Suppressor macrophage (primary cell): ENCODE data around the gene TFF3.
A peak's percentile ranks its signal among the peaks of the same experiment; 100 is the strongest.

Experiments
- DNase-seq, 4 experiments: peaks; one replicate each; pipeline ENCODE4 v3.0.0-alpha.2; 2020 to 2022

The TFF3 gene

GRCh38 chr21:42346866-42347600 lies 31.8 kb upstream of the TFF3 start:
- no peak for DNase-seq

DNA sequence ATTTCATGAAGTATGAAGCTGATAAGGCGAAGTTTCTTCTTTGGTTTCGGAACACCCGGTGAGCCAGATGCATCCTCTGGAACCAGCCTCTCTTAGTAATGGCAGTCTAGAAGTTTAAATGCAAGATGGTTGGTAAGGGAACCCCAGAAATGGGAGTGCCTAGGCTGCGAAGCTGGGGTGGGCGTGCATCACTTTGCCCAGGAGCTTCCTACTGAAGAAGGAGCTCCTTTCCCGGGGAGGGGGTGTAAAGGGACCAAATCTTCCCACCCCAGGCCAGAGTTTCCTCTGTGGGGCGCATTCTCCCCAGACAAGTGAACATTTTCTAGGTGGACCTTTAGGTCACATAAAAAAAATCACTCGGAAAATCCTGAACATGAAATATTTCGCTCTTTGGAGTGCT lies 31.2 kb upstream of the TFF3 start:
- no peak for DNase-seq

- no peak for DNase-seq
These were observed 29.4 kb upstream of the TFF3 start for GRCh38 chr21:42344631-42345030.

GRCh38 chr21:42343963-42344510 lies 28.8 kb upstream of the TFF3 start:
- no peak for DNase-seq

DNA sequence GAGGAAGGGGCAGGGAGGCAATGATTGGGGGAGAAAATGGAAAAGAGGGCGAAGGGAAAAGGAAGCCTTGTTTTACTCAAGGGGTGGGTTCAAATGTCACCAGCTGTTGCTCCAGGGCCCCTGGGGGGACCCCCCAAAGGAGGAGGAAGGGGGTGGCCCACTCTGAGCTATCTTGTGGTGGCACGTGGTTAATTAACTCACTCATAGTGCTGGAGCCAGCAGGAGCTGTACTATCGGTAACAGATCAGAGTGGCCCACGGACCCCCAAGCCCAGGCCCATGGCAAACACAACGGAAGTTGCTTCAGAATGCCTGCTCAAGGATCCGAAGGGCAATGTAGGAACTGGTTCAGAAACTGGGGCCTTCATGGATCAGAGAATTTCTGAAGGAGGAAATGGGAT lies 28.3 kb upstream of the TFF3 start:
- no peak for DNase-seq

DNA sequence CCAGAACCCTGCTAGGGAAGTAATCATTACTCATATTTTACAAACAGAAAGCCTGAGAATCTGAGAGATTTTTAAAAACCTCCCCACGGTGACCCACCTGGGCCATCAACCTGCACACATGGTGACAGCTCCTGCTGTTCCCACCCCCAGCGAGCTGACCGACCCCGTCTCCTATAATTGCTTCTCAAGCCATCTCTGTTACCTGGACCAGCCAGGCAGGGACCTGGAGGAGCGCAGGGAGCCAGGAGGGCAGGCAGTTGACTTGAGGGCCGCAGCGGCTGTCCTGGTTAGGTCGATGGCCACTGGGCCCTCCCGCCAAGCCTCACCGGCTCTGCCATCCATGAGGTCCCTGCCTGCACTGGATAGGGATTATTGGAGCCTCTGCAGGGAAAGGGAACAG lies 27.9 kb upstream of the TFF3 start:
- no peak for DNase-seq

GRCh38 chr21:42341776-42342542 lies 26.8 kb upstream of the TFF3 start:
- DNase-seq, result no peak

DNA sequence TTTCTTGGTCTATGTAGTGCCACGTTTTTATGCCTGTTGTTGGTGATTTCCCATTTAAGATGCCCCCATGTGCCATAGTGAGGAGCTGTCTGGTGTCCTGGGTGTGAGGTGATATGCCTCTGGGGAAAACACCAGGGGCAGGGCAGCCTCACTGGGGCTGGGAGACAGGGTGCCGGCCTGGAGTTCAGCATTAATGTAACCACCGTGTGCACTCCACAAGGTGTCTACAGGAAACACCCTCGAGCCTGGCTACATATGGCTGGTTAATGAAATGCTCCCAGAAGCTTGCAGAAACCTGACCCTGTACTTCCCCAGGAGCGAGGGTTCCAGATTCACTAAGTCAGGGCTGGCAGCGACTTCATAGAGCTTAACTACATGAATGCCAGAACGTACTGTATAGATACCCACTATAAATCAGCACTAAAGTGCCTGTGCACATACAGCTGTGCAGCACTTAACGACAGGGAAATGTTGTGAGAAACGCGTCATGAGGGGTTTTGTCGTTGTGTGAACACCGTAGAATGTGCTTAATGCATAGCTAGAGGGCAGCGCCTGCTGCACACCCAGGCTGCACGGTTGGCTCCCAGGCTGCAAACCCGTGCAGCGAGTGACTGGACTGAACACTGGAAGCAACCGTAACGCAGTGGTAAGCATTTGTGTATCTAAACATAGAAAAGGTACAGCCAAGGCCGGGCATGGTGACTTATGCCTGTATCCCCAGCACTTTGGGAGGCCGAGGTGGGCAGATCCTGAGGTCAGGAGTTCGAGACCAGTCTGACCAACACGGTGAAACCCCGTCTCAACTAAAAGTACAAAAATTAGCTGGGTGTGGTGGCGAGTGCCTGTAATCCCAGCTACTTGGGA lies 25.2 kb upstream of the TFF3 start:
- DNase-seq, result no peak

- DNase-seq, result no peak
These were observed 23.8 kb upstream of the TFF3 start for GRCh38 chr21:42338729-42339715.

DNA sequence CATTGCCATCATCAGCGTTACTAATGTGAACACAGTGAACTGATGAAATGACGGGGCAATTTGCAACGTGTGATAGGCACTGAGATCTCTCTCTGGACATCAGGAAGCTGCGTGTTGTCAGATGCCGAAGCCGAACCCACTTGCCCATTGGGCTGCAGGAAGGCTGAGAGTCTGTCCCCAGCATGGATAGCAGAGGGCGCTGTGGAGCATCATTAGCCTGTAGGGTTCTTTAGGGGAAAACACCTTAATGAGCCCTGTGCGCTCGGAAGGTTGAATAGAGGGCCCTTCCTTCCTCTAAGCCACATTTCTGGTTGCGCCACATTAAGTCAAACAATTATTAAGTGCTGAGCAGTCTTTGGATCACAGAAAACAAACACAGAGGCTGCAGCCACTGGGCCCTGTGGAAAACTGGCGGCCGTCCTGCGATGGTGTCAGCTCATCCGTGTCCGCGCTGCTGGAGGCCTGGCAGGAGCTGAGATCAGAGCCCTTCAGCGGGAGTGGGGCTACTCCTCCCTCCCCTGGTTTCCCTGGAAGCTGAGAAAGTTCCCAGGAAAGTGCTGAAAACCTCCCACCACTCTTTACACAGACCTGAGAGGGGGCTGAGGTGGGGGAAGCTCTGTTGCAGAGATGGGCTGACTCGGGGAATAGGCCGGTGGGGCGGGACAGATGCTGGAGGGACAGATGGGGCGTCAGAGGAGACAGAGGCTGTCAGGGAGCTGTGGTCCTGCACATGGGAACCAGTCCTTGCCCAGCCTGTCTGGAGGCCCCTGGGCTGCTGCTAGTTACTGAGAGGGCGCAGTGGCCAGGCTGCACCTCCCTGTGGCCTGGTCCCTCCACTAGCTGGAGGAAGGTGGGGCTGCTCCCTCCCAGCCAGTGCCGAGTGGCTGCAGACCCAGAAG lies 22.9 kb upstream of the TFF3 start:
- DNase-seq, result peak; percentile 70 to 83 (median 78)

DNA sequence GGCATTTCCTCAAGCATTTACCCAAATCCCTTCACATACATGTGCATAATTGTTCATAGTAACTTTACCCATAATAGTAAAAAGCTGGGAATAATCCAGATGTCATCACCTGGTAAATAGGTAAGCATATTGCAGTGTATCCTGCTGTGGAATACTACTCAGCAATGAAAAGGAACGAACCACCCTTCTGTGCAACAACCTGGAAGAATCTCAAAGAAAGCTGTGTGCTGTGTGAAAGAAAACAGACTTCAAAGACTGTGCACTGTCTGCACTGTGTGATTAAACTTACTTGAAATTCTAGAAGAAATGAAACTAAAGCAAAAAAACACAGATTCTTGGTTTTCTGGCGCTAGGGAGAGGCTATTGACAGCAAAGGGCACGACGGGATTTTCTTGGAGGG lies 22.1 kb upstream of the TFF3 start:
- DNase-seq, result no peak

GRCh38 chr21:42336054-42336453 lies 20.8 kb upstream of the TFF3 start:
- no peak for DNase-seq

GRCh38 chr21:42332557-42333317 lies 17.5 kb upstream of the TFF3 start:
- no peak for DNase-seq

DNA sequence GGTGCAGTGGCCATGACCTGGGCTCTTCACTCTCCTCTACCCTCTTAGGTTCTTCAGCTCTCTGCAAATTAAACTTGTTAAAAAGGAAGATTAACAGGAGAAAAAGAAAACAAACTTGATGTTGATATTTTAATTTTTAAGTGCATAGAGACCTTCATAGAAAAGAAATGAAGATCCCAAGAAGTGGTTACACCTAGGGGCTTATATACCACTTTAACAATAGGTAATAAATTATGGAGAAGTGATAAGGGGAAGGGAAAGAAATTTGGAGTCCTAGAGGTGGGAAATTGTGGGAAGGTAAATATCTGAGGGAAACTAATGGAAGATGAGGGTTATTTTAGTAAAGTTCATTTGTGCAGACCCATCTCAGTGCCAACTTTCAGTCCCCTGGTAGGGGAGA lies 16.5 kb upstream of the TFF3 start:
- DNase-seq, result no peak

GRCh38 chr21:42330380-42331371 lies 15.5 kb upstream of the TFF3 start:
- DNase-seq, result no peak

DNA sequence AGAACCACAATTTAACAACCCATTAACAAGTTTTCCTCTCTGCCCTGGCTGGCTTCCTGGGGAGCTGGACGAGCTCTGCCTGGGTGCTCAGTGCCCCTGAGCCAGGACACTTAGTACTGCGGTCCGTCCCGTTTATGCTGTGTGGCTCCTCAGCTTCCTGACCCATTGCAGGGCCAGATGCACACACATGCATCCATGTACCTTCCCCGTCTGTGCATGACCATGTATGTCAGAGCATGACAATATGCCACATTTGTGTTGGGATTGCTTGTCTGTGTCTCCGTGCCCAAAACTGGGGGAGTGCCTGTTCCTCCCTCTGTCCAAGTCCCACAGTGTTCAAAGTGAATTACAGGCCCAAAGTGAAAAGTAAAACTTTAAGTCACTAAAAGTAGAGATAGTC lies 9.7 kb upstream of the TFF3 start:
- no peak for DNase-seq

DNA sequence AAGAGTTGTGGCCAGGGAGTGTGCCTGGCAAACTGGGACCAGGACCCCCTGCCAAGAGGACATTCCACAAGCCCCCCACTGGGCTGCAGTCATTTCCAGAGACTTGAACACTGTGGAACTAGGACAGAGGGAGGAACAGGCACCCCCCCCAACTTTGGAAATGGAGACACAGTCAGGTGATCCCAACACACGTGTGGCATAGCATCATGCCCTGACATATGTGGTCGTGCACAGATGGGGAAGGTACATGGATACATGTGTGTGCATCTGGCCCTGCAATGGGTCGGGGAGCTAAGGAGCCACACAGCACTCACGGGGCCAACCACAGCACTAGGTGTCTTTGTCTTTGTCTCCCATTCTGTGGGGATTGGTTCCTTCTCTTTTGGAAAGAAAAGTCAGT lies 6.6 kb upstream of the TFF3 start:
- DNase-seq, result no peak

GRCh38 chr21:42321231-42321630 lies 6.0 kb upstream of the TFF3 start:
- DNase-seq, result no peak

- DNase-seq, result no peak
These were observed 5.6 kb upstream of the TFF3 start for GRCh38 chr21:42320791-42321190.
